OCI-LY7 (cell line): ENCODE data around the gene RNF7. TPM values are rescaled to one million over a fixed set of nuclear protein-coding genes. Genes with fewer than 3 reads are reported as not detected.

Source experiments
- BruUV-seq: library from RNA; stranded (reverse); fragments of 400-500 nt; replicated peaks from 2 replicates; lab custom pipeline; 2021; lab: Mats Ljungman, UMichigan
- CTCF ChIA-PET: fragments of 300-600 bp; sonication (Branson Sonifier 250); formaldehyde crosslinking; loops from one replicate; lab custom pipeline; 2022; ENCODE audit warnings: antibody characterized with exemption; ENCODE audit not compliant: unreplicated experiment; lab: Charles Lee
- POLR2A ChIA-PET: fragments of 300-600 bp; sonication (Branson Sonifier 250); formaldehyde crosslinking; loops from one replicate; lab custom pipeline; 2022; ENCODE audit warnings: antibody characterized with exemption; lab: Charles Lee
- DNase-seq: peaks from one replicate; pipeline ENCODE4 v3.0.0-alpha.2; 2015; ENCODE audit warnings: low spot score
- H2AFZ ChIP-seq: fragments of 200-600 bp; sonication (generic), shearing (Covaris generic); 2 replicates; pipeline ENCODE4 v1.6.1; 2014; ENCODE audit warnings: mild to moderate bottlenecking, antibody characterized with exemption, low read length, moderate library complexity
- H3K27ac ChIP-seq: fragments of 200-600 bp; sonication (generic); 2 replicates; pipeline ENCODE4 v1.5.1; 2014; ENCODE audit warnings: mixed run types, low read depth, mild to moderate bottlenecking, moderate library complexity, low read length, inconsistent platforms; ENCODE audit not compliant: poor library complexity, severe bottlenecking
- H3K36me3 ChIP-seq: fragments of 200-600 bp; sonication (generic); 2 replicates; pipeline ENCODE4 v1.6.1; 2014; ENCODE audit warnings: mild to moderate bottlenecking, antibody characterized with exemption, low read length, moderate library complexity, mixed read lengths; ENCODE audit not compliant: insufficient read depth
- H3K4me1 ChIP-seq: fragments of 200-600 bp; sonication (generic); 2 replicates; pipeline ENCODE4 v1.5.1; 2014; ENCODE audit warnings: mild to moderate bottlenecking, low read length; ENCODE audit not compliant: insufficient read depth, poor library complexity, severe bottlenecking
- H3K4me2 ChIP-seq: fragments of 200-600 bp; sonication (generic); 2 replicates; pipeline ENCODE4 v1.6.1; 2014; ENCODE audit warnings: mild to moderate bottlenecking, low read length
- H3K4me3 ChIP-seq: fragments of 200-600 bp; sonication (generic); 2 replicates; pipeline ENCODE4 v1.5.1; 2014; ENCODE audit warnings: mild to moderate bottlenecking, low read depth, low read length; ENCODE audit not compliant: poor library complexity, severe bottlenecking
- H3K79me2 ChIP-seq: fragments of 200-600 bp; sonication (generic); 2 replicates; pipeline ENCODE4 v1.6.1; 2016; ENCODE audit warnings: low read depth, mild to moderate bottlenecking, low read length, moderate library complexity, mixed read lengths; ENCODE audit not compliant: insufficient read depth
- H3K9me2 ChIP-seq: fragments of 200-600 bp; sonication (generic); 2 replicates; pipeline ENCODE4 v1.6.1; 2016; ENCODE audit warnings: mild to moderate bottlenecking, low read length, mixed read lengths; ENCODE audit not compliant: insufficient read depth
- H3K9me3 ChIP-seq: fragments of 200-600 bp; sonication (generic); 2 replicates; pipeline ENCODE4 v1.6.1; 2014; ENCODE audit warnings: mild to moderate bottlenecking, mixed run types, low read length, mixed read lengths
- H4K20me1 ChIP-seq: fragments of 200-600 bp; sonication (generic); 2 replicates; pipeline ENCODE4 v1.6.1; 2014; ENCODE audit warnings: mild to moderate bottlenecking, antibody characterized with exemption, low read length, moderate library complexity, mixed read lengths; ENCODE audit not compliant: insufficient read depth
- CTCF ChIP-seq: fragments of 200-600 bp; sonication (generic); conservative IDR thresholded peaks from 2 replicates; pipeline ENCODE4 v1.5.1; 2014; ENCODE audit warnings: mild to moderate bottlenecking, antibody characterized with exemption, low read length, moderate library complexity, mixed read lengths
- EZH2phosphoT487 ChIP-seq: fragments of 200-600 bp; sonication (generic); IDR thresholded peaks from 2 replicates; pipeline ENCODE4 v1.6.1; 2018; ENCODE audit warnings: low read depth, borderline replicate concordance, mild to moderate bottlenecking, mixed run types, antibody characterized with exemption, low read length, moderate library complexity, mixed read lengths
- intact Hi-C: fragments of 100-400 bp; cut with micrococcal nuclease; formaldehyde crosslinking; loops from one replicate; pipeline ENCODE4 v1.10.0; 2022; ENCODE audit not compliant: unreplicated experiment
- total RNA-seq, 2 experiments: library from RNA; depleted of rRNA in 1 of 2; stranded (reverse); fragments of >200 nt in 1 of 2; shearing (Covaris generic) in 1 of 2; gene quantifications; 2 replicates each; pipeline ENCODE4 v1.2.3, GENCODE V29; 2014 to 2022

Gene RNF7
- total RNA-seq, 2 experiments from 2014 or later, result 36.3 to 81.3 TPM

GRCh38 chr3:141793476-141794260 is 55.6 kb downstream of the RNF7 start:
- CTCF ChIA-PET, result no interaction called here
- no peak for DNase-seq
- no peak overlapping the region for H2AFZ ChIP-seq
- H3K4me3 ChIP-seq, result no peak overlapping the region
- no peak overlapping the region for H3K27ac ChIP-seq
- 0 out of 2 replicates have a peak, but pooled peaks have one; percentile 32 for TF ChIP-seq CTCF
- TF ChIP-seq EZH2phosphoT487, result no peak
- H3K4me2 ChIP-seq, result no peak overlapping the region
- no peaks in the 10 kb centered on the region for H3K9me3 ChIP-seq
- intact Hi-C loops, result no loop called here
- BruUV-seq, result no TSS peak
- H4K20me1 ChIP-seq, result no peaks in the 10 kb centered on the region
- POLR2A ChIA-PET, result no interaction called here
- no peaks in the 10 kb centered on the region for H3K36me3 ChIP-seq
- H3K9me2 ChIP-seq, result no peaks in the 10 kb centered on the region
- H3K4me1 ChIP-seq, result peaks cover 22% of the 10 kb centered on the region
- H3K79me2 ChIP-seq, result no peaks in the 10 kb centered on the region

DNA sequence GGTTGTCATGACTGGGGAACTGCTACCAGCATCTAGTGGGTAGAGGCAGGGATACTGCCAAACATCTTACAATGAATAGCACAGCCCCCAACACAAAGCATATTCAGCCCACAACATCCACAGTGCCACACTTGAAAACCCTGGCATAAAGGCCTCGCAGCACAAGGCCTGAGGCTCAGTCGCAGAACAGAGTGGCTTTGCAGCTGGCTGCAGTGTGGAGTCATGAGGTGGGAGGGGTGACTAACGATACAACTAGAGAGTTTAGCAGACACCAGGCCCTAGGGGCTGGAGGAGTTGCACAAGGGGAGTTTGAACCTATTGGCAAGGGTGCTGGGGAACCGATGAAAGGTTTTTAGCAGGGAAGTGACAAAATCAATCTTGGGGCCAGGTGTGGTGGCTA is 57.2 kb downstream of the RNF7 start:
- intact Hi-C loops, result no loop called here
- H3K79me2 ChIP-seq, result no peaks in the 10 kb centered on the region
- no peak overlapping the region for H3K4me3 ChIP-seq
- ChIA-PET POLR2A (interaction anchor here (0.5 kb wide), 1 partner anchor 652 kb away, joined by 3 read pairs; the partner anchor contains the start of gene XRN1), CTCF (no interaction called here)
- no peak overlapping the region for H3K4me2 ChIP-seq
- H3K27ac ChIP-seq, result no peak overlapping the region
- H3K9me2 ChIP-seq, result no peaks in the 10 kb centered on the region
- no peaks in the 10 kb centered on the region for H3K36me3 ChIP-seq
- H4K20me1 ChIP-seq, result no peaks in the 10 kb centered on the region
- peaks cover 22% of the 10 kb centered on the region for H3K4me1 ChIP-seq
- H2AFZ ChIP-seq, result no peak overlapping the region
- no peak for DNase-seq
- H3K9me3 ChIP-seq, result no peaks in the 10 kb centered on the region
- TF ChIP-seq EZH2phosphoT487, result no peak
- TF ChIP-seq CTCF, result no peak
- no TSS peak for BruUV-seq

DNA sequence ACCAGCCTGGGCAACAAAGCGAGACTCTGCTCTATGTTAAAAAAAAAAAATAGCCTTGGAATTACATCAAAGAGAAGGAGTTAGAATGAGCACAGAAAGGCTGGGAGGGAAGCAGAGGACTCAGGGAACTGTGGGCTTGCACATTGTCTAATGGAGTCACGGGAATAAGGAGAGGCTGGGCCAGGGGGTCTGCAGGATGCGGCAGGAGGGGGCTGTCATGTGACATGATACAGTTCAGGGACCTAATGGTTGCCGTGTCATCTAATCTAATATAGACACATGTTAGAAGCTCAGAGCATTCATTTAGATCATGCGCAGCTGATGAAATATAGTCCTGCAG is 57.6 kb downstream of the RNF7 start:
- Histone ChIP-seq H4K20me1 (no peaks in the 10 kb centered on the region), H3K27ac (peak overlapping the region; percentile 26), H3K4me1 (peaks cover 22% of the 10 kb centered on the region), H3K36me3 (no peaks in the 10 kb centered on the region), H3K79me2 (no peaks in the 10 kb centered on the region), H3K9me3 (no peaks in the 10 kb centered on the region), H3K4me2 (peak overlapping the region; percentile 51; the same call in 1 of the 2 replicates), H3K9me2 (no peaks in the 10 kb centered on the region), H3K4me3 (no peak overlapping the region), H2AFZ (peak overlapping the region; percentile 79; the same call in 1 of the 2 replicates)
- no TSS peak for BruUV-seq
- no peak for TF ChIP-seq EZH2phosphoT487
- no peak for TF ChIP-seq CTCF
- no peak for DNase-seq
- CTCF ChIA-PET, result no interaction called here
- intact Hi-C loops, result no loop called here
- POLR2A ChIA-PET, result interaction anchor here (1.1 kb wide), 1 partner anchor 11 kb away, joined by 4 read pairs; no protein-coding TSS in a partner anchor
